ENCODE results near the gene BSPRY.

The BSPRY gene

DNA sequence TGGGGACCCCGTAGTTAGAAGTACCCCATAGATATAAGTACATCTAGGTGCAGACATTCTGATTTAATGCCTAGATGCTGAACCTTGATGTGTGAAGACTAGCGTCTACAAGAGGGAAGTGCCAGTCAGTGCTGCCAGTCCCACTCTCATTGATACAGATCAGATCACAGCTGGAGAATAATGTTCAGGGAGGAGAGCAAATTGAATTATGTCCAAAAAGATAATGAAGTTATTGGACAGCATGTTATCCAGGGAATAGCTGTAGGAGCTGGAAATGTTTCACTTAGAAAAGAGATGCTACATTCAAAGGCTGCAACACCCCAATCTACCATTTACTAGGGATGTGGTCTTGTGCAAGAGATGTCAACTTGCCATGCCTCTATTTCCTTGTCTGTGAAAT lies 30.3 kb upstream of the BSPRY start:
- no peak overlapping the region for H3K4me3 ChIP-seq (replicated peaks; ENCODE audit: low read depth, low read length)
- DNase-seq (ENCODE audit: low read depth) = no peak
- no peak for TF ChIP-seq CTCF (IDR thresholded peaks at IDR 0.05; ENCODE audit: low read length, missing control alignments)

DNA sequence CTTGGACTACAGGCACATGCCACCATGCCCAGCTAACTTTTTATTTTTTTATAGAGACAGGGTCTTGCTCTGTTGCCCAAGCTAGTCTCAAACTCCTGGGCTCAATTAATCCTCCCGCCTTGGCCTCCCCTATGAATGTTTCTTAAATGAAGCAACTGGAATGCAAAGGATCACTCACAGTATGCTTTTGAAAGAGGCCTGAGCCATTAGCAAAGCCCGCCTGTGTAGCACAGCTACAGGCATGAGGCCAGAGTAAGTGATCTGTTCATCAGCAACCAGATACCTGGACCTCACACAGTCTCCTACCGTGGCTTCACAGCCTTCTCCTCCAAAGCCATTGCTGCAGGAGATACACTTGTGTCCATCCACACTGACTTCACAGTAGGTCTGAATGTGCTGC lies 29.3 kb upstream of the BSPRY start:
- no peak overlapping the region for H3K4me3 ChIP-seq (replicated peaks; ENCODE audit: low read depth, low read length)
- no peak for TF ChIP-seq CTCF (IDR thresholded peaks at IDR 0.05; ENCODE audit: low read length, missing control alignments)
- no peak for DNase-seq (ENCODE audit: low read depth)

- no peak for DNase-seq (ENCODE audit: low read depth)
- TF ChIP-seq CTCF (IDR thresholded peaks at IDR 0.05; ENCODE audit: low read length, missing control alignments) = no peak
- no peak overlapping the region for H3K4me3 ChIP-seq (replicated peaks; ENCODE audit: low read depth, low read length)
These were observed 26.7 kb upstream of the BSPRY start for GRCh38 chr9:113322671-113323070.

DNA sequence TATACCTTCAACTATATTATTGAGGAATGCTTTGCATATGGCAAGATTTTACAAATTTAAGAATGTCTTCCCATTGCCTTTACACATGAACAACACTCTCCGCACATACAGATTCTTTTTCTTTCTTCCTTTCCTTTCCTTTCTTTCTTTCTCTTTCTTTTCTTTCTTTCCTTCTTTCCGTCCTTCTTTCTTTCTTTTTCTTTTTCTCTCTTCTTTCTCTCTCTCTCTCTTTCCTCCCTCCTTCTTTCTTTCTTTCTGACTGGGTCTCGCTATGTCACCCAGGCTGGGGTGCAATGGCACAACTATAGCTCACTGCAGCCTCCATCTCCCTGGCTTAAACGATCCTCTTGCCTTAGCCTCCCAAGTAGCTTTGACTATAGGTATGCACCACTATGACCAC lies 23.1 kb upstream of the BSPRY start:
- no peak overlapping the region for H3K4me3 ChIP-seq (replicated peaks; ENCODE audit: low read depth, low read length)
- no peak for TF ChIP-seq CTCF (IDR thresholded peaks at IDR 0.05; ENCODE audit: low read length, missing control alignments)
- DNase-seq (ENCODE audit: low read depth) = no peak

DNA sequence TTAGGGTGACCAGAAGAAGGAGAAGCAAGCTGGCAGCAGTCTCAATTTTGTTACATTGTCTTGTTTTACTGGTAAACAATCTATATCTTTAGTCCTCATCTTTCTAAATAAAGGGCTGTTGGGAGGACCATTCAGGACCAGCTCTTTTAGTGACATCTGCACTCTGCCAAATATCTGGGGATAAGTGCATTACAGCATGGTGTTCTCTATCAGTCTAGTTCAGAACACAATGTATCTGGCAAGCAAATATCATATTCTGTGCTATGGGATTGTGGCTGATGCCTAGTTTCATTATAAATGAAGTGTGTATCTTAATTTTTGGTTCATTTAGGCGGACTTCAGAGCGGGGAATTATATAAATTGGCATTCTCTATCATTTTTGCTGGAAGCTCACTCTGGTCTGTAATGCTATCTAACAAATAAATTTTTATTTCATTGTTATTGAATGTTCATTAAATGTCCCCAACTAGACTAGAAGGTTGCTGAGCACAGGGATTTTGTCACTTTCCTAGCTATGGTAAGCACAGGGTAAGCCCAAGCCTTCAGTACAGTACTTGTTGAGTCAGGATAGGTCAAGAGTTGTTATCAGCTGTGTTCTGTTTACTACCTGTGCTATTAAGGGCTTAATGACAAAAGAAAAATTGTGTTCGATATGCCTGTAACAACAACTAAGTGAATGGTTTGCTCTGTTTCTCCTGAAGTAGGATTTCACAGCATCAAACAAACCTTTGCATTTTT lies 21.1 kb upstream of the BSPRY start:
- DNase-seq (ENCODE audit: low read depth) = no peak
- H3K4me3 ChIP-seq (replicated peaks; ENCODE audit: low read depth, low read length) = no peak overlapping the region
- no peak for TF ChIP-seq CTCF (IDR thresholded peaks at IDR 0.05; ENCODE audit: low read length, missing control alignments)

GRCh38 chr9:113331780-113332179 lies 17.6 kb upstream of the BSPRY start:
- no peak for DNase-seq (ENCODE audit: low read depth)
- TF ChIP-seq CTCF (IDR thresholded peaks at IDR 0.05; ENCODE audit: low read length, missing control alignments) = no peak
- no peak overlapping the region for H3K4me3 ChIP-seq (replicated peaks; ENCODE audit: low read depth, low read length)

DNA sequence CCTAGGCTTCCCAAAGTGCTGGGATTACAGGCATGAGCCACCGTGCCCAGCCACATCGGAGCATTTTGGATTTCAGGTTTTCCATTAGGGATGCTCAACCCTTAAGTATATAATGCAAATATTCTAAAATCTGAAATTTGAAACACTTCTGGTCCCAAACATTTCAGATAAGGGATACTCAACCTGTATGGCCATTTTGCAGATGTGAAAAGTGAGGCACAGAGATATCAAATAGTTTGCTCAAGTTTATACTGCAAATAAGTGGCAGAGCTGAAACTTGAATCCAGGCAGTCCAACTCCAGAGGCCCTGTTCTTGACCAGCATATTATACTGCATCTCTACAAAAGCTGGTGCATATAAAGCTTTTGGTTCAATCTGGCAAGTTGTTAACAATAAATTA lies 11.6 kb upstream of the BSPRY start:
- DNase-seq (ENCODE audit: low read depth) = no peak
- no peak overlapping the region for H3K4me3 ChIP-seq (replicated peaks; ENCODE audit: low read depth, low read length)
- no peak for TF ChIP-seq CTCF (IDR thresholded peaks at IDR 0.05; ENCODE audit: low read length, missing control alignments)
